Neural crest cell (in vitro differentiated cells): Measurements from ENCODE around the gene FRRS1. TPM values are rescaled to one million over a fixed set of nuclear protein-coding genes. Genes with fewer than 3 reads are reported as not detected.
A peak's percentile ranks its signal among the peaks of the same experiment; 100 is the strongest.

Experiments
- DNase-seq: peaks from one replicate; pipeline ENCODE4 v3.0.0; 2021; ENCODE audit warnings: low read depth, mixed read lengths, low spot score
- H3K27ac Mint-ChIP-seq: one replicate; pipeline ENCODE4 v1.8.0; 2021; ENCODE audit warnings: mild to moderate bottlenecking, mixed read lengths; ENCODE audit not compliant: unreplicated experiment
- H3K27me3 Mint-ChIP-seq: 2 replicates; pipeline ENCODE4 v1.8.0; 2021; ENCODE audit warnings: low read depth, mild to moderate bottlenecking, mixed read lengths
- H3K36me3 Mint-ChIP-seq: 2 replicates; pipeline ENCODE4 v1.8.0; 2021; ENCODE audit warnings: low read depth, mild to moderate bottlenecking, mixed read lengths
- H3K4me1 Mint-ChIP-seq: 2 replicates; pipeline ENCODE4 v1.8.0; 2021; ENCODE audit warnings: mixed read lengths
- H3K4me3 Mint-ChIP-seq: one replicate; pipeline ENCODE4 v1.8.0; 2021; ENCODE audit warnings: mild to moderate bottlenecking, mixed read lengths
- H3K9me3 Mint-ChIP-seq: 2 replicates; pipeline ENCODE4 v1.8.0; 2021; ENCODE audit warnings: mixed read lengths
- CTCF ChIP-seq: fragments of 200-600 bp; sonication (generic); conservative IDR thresholded peaks from 2 replicates; pipeline ENCODE4 v1.5.0; 2021; ENCODE audit warnings: antibody characterized with exemption, mild to moderate bottlenecking
- total RNA-seq: library from RNA; stranded (reverse); gene quantifications from 2 replicates; pipeline ENCODE4 v1.2.1, GENCODE V29; 2021

The FRRS1 gene
- total RNA-seq, 1 donor from 2014 or later, result 8.2 TPM

- Mint-ChIP-seq H3K4me1 (peaks cover 21% of the 10 kb centered on the region), H3K4me3 (no peak overlapping the region), H3K27ac (no peak overlapping the region), H3K27me3 (no peaks in the 10 kb centered on the region), H3K9me3 (no peaks in the 10 kb centered on the region), H3K36me3 (peaks cover 2% of the 10 kb centered on the region)
- no peak for DNase-seq
- TF ChIP-seq CTCF, result peak; percentile 65
Observed at GRCh38 chr1:99728494-99729235, 37.8 kb downstream of the FRRS1 start.

GRCh38 chr1:99727575-99728185 lies 38.8 kb downstream of the FRRS1 start:
- no peaks in the 10 kb centered on the region for H3K27me3 Mint-ChIP-seq
- no peak overlapping the region for H3K4me3 Mint-ChIP-seq
- no peak overlapping the region for H3K27ac Mint-ChIP-seq
- DNase-seq, result no peak
- H3K9me3 Mint-ChIP-seq, result no peaks in the 10 kb centered on the region
- peaks cover 13% of the 10 kb centered on the region for H3K4me1 Mint-ChIP-seq
- no peaks in the 10 kb centered on the region for H3K36me3 Mint-ChIP-seq
- TF ChIP-seq CTCF, result no peak

GRCh38 chr1:99726818-99727217 lies 39.6 kb downstream of the FRRS1 start:
- H3K9me3 Mint-ChIP-seq, result no peaks in the 10 kb centered on the region
- H3K4me1 Mint-ChIP-seq, result peaks cover 13% of the 10 kb centered on the region
- H3K4me3 Mint-ChIP-seq, result no peak overlapping the region
- no peak overlapping the region for H3K27ac Mint-ChIP-seq
- no peak for TF ChIP-seq CTCF
- H3K36me3 Mint-ChIP-seq, result no peaks in the 10 kb centered on the region
- no peaks in the 10 kb centered on the region for H3K27me3 Mint-ChIP-seq
- DNase-seq, result no peak

- TF ChIP-seq CTCF, result no peak
- Mint-ChIP-seq H3K27me3 (no peaks in the 10 kb centered on the region), H3K4me3 (no peak overlapping the region), H3K4me1 (peaks cover 13% of the 10 kb centered on the region), H3K27ac (peak overlapping the region; percentile 28), H3K36me3 (no peaks in the 10 kb centered on the region), H3K9me3 (no peaks in the 10 kb centered on the region)
- DNase-seq, result no peak
Observed at GRCh38 chr1:99726407-99726806, 40.0 kb downstream of the FRRS1 start.

DNA sequence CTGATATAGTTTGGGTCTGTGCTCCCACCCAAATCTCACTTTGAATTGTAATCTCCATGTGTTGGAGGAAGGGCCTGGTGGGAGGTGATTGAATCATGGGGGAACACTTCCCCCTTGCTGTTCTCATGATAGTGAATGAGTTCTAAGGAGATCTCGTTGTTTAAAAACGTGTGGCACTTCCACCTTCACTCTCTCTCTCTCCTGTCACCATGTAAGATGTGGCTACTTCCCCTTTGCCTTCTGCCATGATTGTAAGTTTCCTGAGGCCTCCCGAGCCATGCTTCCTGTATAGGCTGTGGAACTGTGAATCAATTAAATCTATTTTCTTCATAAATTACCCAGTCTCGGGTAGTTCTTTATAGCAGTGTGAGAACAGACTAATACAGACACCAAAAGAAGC lies 40.4 kb downstream of the FRRS1 start:
- no peaks in the 10 kb centered on the region for H3K27me3 Mint-ChIP-seq
- H3K36me3 Mint-ChIP-seq, result no peaks in the 10 kb centered on the region
- no peak overlapping the region for H3K27ac Mint-ChIP-seq
- H3K4me1 Mint-ChIP-seq, result peaks cover 13% of the 10 kb centered on the region
- no peak for TF ChIP-seq CTCF
- H3K4me3 Mint-ChIP-seq, result no peak overlapping the region
- DNase-seq, result no peak
- H3K9me3 Mint-ChIP-seq, result no peaks in the 10 kb centered on the region
